Osteocyte (in vitro differentiated cells): ENCODE results near the gene XYLT1. TPM values are rescaled to one million over a fixed set of nuclear protein-coding genes. Genes with fewer than 3 reads are reported as not detected.

Experiments
- DNase-seq: peaks from one replicate; pipeline ENCODE4 v3.0.0; 2021; ENCODE audit warnings: mixed read lengths; ENCODE audit not compliant: unreplicated experiment; ENCODE audit errors: extremely low spot score
- H3K27ac Mint-ChIP-seq: one replicate; pipeline ENCODE4 v1.8.0; 2021; ENCODE audit warnings: mild to moderate bottlenecking, mixed read lengths; ENCODE audit not compliant: unreplicated experiment
- H3K27me3 Mint-ChIP-seq: one replicate; pipeline ENCODE4 v1.8.0; 2021; ENCODE audit warnings: mixed read lengths; ENCODE audit not compliant: unreplicated experiment
- H3K36me3 Mint-ChIP-seq: one replicate; pipeline ENCODE4 v1.8.0; 2021; ENCODE audit warnings: mixed read lengths; ENCODE audit not compliant: unreplicated experiment
- H3K4me1 Mint-ChIP-seq: one replicate; pipeline ENCODE4 v1.8.0; 2021; ENCODE audit warnings: mixed read lengths; ENCODE audit not compliant: unreplicated experiment
- H3K4me3 Mint-ChIP-seq: one replicate; pipeline ENCODE4 v1.8.0; 2021; ENCODE audit warnings: mild to moderate bottlenecking, moderate library complexity, mixed read lengths; ENCODE audit not compliant: unreplicated experiment
- H3K9me3 Mint-ChIP-seq: one replicate; pipeline ENCODE4 v1.8.0; 2021; ENCODE audit warnings: mixed read lengths; ENCODE audit not compliant: unreplicated experiment
- total RNA-seq: library from RNA; stranded (reverse); gene quantifications from 2 replicates; pipeline ENCODE4 v1.2.1, GENCODE V29; 2021
- TF ChIP-seq, protein P1 (sequence below): fragments of 200-600 bp; sonication (generic); IDR thresholded peaks from 2 replicates; pipeline ENCODE4 v1.5.0; 2021; ENCODE audit warnings: antibody characterized with exemption, mild to moderate bottlenecking, moderate library complexity

XYLT1 gene
- total RNA-seq, 1 donor from 2014 or later = 11.1 TPM

DNA sequence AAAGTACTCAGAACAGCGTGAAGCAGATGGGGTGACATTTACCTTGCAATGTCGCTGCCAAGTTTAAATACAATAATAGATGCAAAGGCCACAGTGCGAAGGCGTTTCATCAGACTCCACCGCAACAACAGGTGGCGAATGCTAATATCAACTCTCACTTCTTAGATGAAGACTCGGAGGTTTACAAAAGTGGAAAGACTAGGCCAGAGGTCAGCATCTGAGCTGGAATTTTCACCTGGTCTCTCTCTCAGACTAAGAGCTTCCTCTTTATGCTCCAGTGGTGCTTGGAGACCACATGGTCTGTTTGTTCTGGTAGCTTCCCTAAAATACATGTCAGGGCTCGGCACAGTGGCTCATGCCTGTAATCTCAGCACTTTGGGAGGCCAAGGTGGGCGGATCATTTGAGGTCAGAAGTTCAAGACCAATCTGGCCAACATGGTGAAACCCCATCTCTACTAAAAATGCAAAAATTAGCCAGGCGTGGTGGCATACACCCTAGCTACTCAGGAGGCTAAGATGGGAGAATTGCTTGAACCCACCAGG, 169.1 kb downstream of the XYLT1 start:
- H3K9me3 Mint-ChIP-seq = no peaks in the 10 kb centered on the region
- TF ChIP-seq, protein P1, sequence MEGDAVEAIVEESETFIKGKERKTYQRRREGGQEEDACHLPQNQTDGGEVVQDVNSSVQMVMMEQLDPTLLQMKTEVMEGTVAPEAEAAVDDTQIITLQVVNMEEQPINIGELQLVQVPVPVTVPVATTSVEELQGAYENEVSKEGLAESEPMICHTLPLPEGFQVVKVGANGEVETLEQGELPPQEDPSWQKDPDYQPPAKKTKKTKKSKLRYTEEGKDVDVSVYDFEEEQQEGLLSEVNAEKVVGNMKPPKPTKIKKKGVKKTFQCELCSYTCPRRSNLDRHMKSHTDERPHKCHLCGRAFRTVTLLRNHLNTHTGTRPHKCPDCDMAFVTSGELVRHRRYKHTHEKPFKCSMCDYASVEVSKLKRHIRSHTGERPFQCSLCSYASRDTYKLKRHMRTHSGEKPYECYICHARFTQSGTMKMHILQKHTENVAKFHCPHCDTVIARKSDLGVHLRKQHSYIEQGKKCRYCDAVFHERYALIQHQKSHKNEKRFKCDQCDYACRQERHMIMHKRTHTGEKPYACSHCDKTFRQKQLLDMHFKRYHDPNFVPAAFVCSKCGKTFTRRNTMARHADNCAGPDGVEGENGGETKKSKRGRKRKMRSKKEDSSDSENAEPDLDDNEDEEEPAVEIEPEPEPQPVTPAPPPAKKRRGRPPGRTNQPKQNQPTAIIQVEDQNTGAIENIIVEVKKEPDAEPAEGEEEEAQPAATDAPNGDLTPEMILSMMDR = no peak
- no peak for DNase-seq
- no peaks in the 10 kb centered on the region for H3K27me3 Mint-ChIP-seq
- no peaks in the 10 kb centered on the region for H3K4me1 Mint-ChIP-seq
- no peak overlapping the region for H3K4me3 Mint-ChIP-seq
- no peaks in the 10 kb centered on the region for H3K36me3 Mint-ChIP-seq
- H3K27ac Mint-ChIP-seq = no peak overlapping the region

DNA sequence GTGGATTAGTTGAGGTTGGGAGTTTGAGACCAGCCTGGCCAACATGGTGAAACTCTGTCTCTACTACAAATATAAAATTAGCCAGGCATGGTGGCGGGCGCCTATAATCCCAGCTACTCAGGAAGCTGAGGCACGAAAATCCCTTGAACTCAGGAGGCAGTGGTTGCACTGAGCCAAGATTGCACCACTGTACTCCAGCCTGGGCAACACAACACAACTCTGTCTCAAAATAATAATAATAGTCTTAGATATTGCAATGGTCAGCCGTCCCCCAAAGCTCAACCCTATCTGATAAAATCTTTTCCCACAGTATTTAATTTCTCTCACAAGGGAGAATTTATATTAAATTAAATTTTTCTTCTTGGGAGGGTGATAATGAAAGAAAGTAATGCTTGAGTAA, 169.6 kb downstream of the XYLT1 start:
- Mint-ChIP-seq H3K27me3 (no peaks in the 10 kb centered on the region), H3K9me3 (no peaks in the 10 kb centered on the region), H3K4me3 (no peak overlapping the region), H3K4me1 (no peaks in the 10 kb centered on the region), H3K27ac (no peak overlapping the region), H3K36me3 (no peaks in the 10 kb centered on the region)
- TF ChIP-seq, protein P1 = no peak
- no peak for DNase-seq

DNA sequence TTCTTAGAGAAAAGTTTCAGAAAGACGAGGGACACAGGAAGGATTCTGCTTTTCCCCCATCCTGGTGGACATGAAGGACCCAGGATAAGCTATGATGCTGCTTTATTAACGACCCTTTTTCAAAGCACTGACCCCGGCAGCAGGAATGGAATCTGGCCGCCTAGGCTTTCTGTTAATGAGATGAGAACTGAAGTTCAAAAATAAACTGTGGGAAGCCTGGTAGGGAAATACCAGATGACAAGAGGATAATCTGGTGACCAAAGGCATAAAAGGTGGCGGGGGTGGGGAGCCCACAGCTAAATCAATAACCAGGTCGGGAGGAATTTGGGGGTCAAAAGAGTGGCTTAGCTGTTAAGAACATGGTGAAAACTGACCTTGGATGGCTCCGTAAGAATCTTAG, 171.0 kb downstream of the XYLT1 start:
- H3K4me3 Mint-ChIP-seq = no peak overlapping the region
- no peaks in the 10 kb centered on the region for H3K4me1 Mint-ChIP-seq

DNA sequence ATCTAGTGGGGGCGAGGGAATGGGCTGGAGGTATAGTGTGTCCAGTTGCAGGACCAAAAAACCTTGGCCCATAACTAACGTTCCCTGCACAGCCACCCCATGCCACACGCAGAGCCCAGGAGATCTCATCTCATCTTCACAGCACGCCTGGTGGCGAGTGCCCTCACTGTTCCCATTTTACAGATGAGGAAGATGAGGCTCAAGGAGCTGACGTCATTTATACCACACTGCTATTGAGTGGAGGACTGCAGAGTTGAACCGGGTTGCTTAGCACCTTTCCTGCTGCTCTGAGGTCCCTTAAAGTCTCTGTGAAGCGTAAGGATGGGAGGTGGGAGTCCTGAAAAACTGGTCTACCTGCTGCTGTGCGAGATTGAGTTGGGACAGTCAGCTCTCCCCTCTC, 172.5 kb downstream of the XYLT1 start:
- Mint-ChIP-seq H3K4me1 (no peaks in the 10 kb centered on the region), H3K27me3 (no peaks in the 10 kb centered on the region), H3K9me3 (no peaks in the 10 kb centered on the region), H3K27ac (no peak overlapping the region), H3K4me3 (no peak overlapping the region), H3K36me3 (peaks cover 2% of the 10 kb centered on the region)
- DNase-seq = no peak
- TF ChIP-seq, protein P1 = no peak

More for the DNA sequence above, 171.0 kb downstream of the XYLT1 start:
- no peak for DNase-seq
- Mint-ChIP-seq H3K36me3 (peaks cover 2% of the 10 kb centered on the region), H3K27ac (no peak overlapping the region), H3K27me3 (no peaks in the 10 kb centered on the region), H3K9me3 (no peaks in the 10 kb centered on the region)
- TF ChIP-seq, protein P1 = no peak

DNA sequence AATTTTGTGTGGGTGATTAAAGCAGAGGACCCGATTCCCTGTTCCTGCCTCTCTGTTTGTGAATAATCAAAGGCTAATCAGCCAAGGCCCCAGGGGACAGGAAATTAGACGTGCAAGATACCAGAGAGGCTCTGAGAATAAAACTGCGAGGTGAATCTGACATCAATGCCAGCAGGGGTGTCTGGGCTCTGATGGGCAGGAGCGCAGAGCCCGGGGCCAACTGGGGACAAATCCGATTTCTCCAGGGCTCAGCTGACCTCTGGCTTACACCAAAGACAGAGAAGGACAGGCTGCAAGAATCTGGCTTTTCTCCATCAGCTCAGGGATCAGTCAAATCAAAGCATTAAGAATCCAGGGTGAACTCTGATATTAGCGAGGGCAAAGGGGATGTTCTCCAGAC, 174.3 kb downstream of the XYLT1 start:
- TF ChIP-seq, protein P1 = no peak
- no peaks in the 10 kb centered on the region for H3K4me1 Mint-ChIP-seq
- no peaks in the 10 kb centered on the region for H3K27me3 Mint-ChIP-seq
- H3K9me3 Mint-ChIP-seq = no peaks in the 10 kb centered on the region
- no peak overlapping the region for H3K4me3 Mint-ChIP-seq
- no peak for DNase-seq
- H3K27ac Mint-ChIP-seq = no peak overlapping the region
- H3K36me3 Mint-ChIP-seq = peaks cover 2% of the 10 kb centered on the region
